ENCODE results near the gene PAK4.

Gene PAK4

DNA sequence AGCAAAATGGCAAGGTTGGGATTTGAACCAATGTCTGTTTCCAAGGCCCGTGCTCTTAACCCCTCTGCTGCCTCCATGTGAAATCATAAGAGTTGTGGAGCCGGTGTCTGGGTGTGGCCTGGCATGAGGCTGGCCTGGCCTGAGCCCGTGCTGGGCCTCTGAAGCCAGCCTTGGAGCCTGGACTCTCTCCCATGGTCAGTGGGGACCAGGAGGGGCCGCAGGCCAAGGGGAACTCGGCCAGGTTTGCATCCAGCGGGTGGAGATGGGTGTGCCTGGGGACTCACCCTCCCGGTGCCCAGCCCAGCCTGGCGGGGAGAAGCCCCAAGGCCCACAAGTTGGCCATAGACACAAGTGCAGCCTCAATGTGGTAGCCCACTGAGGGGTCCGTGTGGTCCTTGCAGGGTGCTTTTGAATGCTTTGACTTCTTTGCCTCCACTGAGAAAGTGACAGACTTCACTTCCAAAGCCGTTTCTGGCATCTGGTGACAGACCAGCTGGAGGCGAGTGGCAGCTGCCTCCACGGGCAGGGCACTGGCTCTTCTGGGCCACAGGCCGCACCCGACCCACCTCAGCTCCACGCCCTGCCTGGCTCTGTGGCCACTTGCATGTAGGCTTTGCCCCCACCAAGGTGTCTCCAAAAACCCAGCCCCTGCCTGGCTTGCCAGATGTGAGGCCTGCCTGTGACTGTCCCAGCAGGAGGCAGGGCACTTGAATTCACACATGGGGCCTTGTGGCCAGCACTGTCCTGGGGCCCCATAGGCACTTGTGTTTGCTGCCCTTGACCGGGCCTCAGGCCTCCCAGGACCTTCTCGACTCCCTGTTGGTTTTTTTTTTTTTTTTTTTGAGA, 45.0 kb downstream of the PAK4 start:
- in situ Hi-C loops (cut with HindIII; ENCODE audit: low sequenced_read_pairs), result no loop called here
- H3K4me3 ChIP-seq (ENCODE audit: low read depth, low read length), result no peak overlapping the region
- DNase-seq (ENCODE audit: low read depth, low spot score), result no peak
- TF ChIP-seq, protein P1, sequence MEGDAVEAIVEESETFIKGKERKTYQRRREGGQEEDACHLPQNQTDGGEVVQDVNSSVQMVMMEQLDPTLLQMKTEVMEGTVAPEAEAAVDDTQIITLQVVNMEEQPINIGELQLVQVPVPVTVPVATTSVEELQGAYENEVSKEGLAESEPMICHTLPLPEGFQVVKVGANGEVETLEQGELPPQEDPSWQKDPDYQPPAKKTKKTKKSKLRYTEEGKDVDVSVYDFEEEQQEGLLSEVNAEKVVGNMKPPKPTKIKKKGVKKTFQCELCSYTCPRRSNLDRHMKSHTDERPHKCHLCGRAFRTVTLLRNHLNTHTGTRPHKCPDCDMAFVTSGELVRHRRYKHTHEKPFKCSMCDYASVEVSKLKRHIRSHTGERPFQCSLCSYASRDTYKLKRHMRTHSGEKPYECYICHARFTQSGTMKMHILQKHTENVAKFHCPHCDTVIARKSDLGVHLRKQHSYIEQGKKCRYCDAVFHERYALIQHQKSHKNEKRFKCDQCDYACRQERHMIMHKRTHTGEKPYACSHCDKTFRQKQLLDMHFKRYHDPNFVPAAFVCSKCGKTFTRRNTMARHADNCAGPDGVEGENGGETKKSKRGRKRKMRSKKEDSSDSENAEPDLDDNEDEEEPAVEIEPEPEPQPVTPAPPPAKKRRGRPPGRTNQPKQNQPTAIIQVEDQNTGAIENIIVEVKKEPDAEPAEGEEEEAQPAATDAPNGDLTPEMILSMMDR (IDR thresholded peaks at IDR 0.05; ENCODE audit: low read depth, low read length), result no peak

DNA sequence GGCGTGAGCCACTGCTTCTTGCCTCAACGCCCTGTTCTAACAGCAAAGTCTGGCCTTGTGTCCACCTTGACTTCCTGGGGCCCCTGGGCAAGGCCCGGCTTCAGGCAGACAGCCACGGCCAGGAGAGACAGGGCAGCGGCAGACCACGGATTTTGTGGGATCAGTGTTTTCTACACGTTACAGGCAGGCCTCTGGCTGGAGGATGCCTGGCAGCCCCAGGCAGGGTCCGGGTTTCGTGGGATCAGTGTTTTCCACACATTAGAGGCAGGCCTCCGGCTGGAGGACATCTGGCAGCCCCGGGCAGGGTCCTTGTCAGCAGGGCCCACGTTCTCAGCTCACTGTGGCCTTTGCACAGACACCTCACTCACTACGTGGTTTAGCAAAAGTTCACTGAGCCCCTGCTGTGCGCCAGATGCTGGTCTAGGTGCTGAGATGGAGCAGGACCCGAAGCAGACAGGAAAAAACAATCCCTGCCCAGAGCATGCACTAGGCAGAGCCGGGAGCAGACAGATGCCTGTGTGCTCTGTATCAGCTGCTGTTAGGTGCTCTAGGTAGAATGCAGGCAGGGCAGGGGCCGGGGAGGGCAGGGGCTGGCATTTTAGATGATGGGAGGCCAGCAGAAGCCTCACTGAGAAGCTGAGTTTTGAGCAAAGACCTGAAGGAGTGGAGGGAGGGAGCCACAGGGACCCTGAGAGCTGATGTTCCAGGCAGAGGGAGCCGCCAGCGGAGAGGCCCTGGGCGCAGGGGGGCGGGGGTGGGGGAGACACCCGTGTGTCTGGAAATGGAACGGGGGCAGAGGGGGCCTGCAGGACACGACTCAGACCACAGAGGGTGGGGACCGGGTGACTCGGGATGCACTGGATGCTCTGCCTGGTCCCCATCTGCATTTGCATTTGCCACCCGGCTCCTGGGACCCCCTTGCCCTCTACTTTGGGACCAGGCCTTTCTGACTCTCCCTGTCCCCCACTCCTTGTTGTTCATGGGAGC, 46.2 kb downstream of the PAK4 start:
- in situ Hi-C loops (cut with HindIII; ENCODE audit: low sequenced_read_pairs), result no loop called here
- DNase-seq (ENCODE audit: low read depth, low spot score), result peak; percentile 35
- no peak overlapping the region for H3K4me3 ChIP-seq (ENCODE audit: low read depth, low read length)
- TF ChIP-seq, protein P1 (IDR thresholded peaks at IDR 0.05; ENCODE audit: low read depth, low read length), result no peak

DNA sequence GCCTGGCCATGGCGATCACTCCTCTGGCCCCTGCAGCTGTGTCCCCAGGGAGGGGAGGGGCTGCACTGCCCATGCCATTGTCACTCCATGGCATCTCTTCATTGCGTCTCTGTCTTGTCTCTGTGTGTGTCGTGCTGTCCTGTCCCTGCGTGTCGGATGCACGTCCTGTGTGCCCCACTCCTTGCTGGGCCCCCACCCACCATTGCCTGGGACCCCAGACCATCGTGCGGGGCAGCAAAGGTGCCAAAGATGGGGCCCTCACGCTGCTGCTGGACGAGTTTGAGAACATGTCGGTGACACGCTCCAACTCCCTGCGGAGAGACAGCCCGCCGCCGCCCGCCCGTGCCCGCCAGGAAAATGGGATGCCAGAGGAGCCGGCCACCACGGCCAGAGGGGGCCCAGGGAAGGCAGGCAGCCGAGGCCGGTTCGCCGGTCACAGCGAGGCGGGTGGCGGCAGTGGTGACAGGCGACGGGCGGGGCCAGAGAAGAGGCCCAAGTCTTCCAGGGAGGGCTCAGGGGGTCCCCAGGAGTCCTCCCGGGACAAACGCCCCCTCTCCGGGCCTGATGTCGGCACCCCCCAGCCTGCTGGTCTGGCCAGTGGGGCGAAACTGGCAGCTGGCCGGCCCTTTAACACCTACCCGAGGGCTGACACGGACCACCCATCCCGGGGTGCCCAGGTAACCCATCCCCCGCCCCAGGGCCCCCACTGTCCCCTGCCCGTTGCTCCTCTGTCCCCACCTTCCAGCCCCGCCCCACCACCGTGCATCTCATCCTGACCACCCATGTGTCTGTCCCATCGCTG, 47.3 kb downstream of the PAK4 start:
- TF ChIP-seq, protein P1 (IDR thresholded peaks at IDR 0.05; ENCODE audit: low read depth, low read length), result no peak
- no peak for DNase-seq (ENCODE audit: low read depth, low spot score)

DNA sequence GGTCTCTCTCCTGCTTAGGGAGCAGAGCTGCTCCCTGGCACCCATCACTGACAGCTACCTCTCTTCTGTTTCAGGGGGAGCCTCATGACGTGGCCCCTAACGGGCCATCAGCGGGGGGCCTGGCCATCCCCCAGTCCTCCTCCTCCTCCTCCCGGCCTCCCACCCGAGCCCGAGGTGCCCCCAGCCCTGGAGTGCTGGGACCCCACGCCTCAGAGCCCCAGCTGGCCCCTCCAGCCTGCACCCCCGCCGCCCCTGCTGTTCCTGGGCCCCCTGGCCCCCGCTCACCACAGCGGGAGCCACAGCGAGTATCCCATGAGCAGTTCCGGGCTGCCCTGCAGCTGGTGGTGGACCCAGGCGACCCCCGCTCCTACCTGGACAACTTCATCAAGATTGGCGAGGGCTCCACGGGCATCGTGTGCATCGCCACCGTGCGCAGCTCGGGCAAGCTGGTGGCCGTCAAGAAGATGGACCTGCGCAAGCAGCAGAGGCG, 48.0 kb downstream of the PAK4 start:
- H3K4me3 ChIP-seq (ENCODE audit: low read depth, low read length), result no peak overlapping the region
- in situ Hi-C loops (cut with HindIII; ENCODE audit: low sequenced_read_pairs), result no loop called here
- no peak for DNase-seq (ENCODE audit: low read depth, low spot score)
- TF ChIP-seq, protein P1 (IDR thresholded peaks at IDR 0.05; ENCODE audit: low read depth, low read length), result no peak

More for the DNA sequence above, 47.3 kb downstream of the PAK4 start:
- no peak overlapping the region for H3K4me3 ChIP-seq (ENCODE audit: low read depth, low read length)
- in situ Hi-C loops (cut with HindIII; ENCODE audit: low sequenced_read_pairs), result no loop called here

DNA sequence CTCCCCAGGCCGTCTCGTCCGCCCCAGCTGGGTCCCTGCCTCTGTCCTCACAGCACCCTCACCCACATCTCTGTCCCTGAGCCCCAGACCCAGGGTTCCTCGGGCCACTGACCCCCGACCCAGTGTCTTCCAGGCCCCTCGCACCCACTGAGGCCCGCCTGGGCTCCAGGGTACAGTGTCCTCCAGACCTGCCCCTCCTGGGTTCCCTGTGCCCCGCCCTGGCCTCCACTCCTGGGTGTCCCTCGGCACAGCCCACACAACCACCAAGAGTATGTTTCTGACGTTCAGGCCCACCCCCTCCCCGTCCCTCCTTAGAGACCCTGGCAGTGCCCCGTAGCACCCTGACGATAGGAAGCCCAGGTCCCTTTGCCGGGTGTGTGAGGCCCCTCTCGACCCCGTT, 48.6 kb downstream of the PAK4 start:
- no peak for DNase-seq (ENCODE audit: low read depth, low spot score)
- in situ Hi-C loops (cut with HindIII; ENCODE audit: low sequenced_read_pairs), result no loop called here
- H3K4me3 ChIP-seq (ENCODE audit: low read depth, low read length), result no peak overlapping the region
- TF ChIP-seq, protein P1 (IDR thresholded peaks at IDR 0.05; ENCODE audit: low read depth, low read length), result no peak

All from astrocyte of the spinal cord (primary cell).